Progenitor cell of endocrine pancreas (in vitro differentiated cells): ENCODE data around the gene SPATA16. TPM values are rescaled to one million over a fixed set of nuclear protein-coding genes. Genes with fewer than 3 reads are reported as not detected.
"Not testable (repeated sequence)": the region's sequence is repeated elsewhere in the genome, so short reads cannot be mapped to it uniquely, and the experiment has no call there.

Source experiments
- DNase-seq: peaks from one replicate; pipeline ENCODE4 v3.0.0; 2021; ENCODE audit warnings: low spot score; ENCODE audit not compliant: unreplicated experiment
- H3K27ac Mint-ChIP-seq: 2 replicates; pipeline ENCODE4 v1.8.0; 2021; ENCODE audit warnings: mild to moderate bottlenecking, moderate library complexity, mixed read lengths
- H3K27me3 Mint-ChIP-seq: 2 replicates; pipeline ENCODE4 v1.8.0; 2021; ENCODE audit warnings: mixed read lengths
- H3K36me3 Mint-ChIP-seq: 2 replicates; pipeline ENCODE4 v1.8.0; 2022; ENCODE audit warnings: mixed read lengths; ENCODE audit not compliant: insufficient read depth
- H3K4me1 Mint-ChIP-seq: 2 replicates; pipeline ENCODE4 v1.8.0; 2021; ENCODE audit warnings: low read depth, mixed read lengths
- H3K4me3 Mint-ChIP-seq: 2 replicates; pipeline ENCODE4 v1.8.0; 2021; ENCODE audit warnings: low read depth, mild to moderate bottlenecking, moderate library complexity, mixed read lengths
- H3K9me3 Mint-ChIP-seq: 2 replicates; pipeline ENCODE4 v1.8.0; 2021; ENCODE audit warnings: low read depth, mixed read lengths
- CTCF ChIP-seq: fragments of 200-600 bp; sonication (generic); IDR thresholded peaks from one replicate; pipeline ENCODE4 v1.5.0; 2021; ENCODE audit warnings: antibody characterized with exemption, mild to moderate bottlenecking; ENCODE audit not compliant: unreplicated experiment
- total RNA-seq: library from RNA; stranded (reverse); gene quantifications from 2 replicates; pipeline ENCODE4 v1.2.1, GENCODE V29; 2021

SPATA16 gene
- total RNA-seq, 1 donor from 2014 or later, result 0.43 TPM

DNA sequence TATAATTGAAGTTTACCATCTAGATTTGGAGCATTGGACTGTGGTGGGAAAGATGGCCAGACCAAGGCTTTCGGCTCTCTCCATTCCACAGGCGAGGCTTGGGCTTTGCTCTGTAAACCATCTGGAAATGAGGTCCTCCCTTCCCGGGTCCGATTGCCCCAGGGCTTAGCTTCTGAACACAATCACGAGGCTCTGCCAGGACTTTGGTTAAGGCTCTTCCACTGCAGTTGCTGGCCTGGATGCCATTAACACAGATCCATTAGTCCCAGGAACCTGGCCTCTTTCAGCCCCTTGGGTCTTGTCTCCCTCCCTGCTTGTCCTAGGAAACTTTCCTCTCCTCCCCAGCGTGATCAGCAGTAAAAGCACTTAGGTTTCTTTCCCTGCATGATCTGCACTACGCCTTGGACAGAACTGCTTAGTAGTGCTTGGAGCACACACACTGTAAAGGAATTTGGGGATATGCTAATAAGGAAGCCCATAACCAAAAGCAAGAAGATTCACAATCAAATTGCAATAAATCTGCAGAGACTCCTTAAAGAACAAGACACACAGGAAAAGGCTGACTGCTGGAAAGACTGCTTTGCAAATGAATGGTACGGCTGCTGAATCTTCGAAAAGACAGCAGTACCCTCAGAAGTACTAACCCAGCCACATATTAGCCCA lies 236.2 kb downstream of the SPATA16 start:
- Mint-ChIP-seq H3K27me3 (no peaks in the 10 kb centered on the region), H3K4me3 (no peak overlapping the region), H3K9me3 (peaks cover under 1% of the 10 kb centered on the region), H3K4me1 (no peaks in the 10 kb centered on the region), H3K27ac (peak overlapping the region; percentile 52), H3K36me3 (no peaks in the 10 kb centered on the region)
- TF ChIP-seq CTCF, result no peak
- DNase-seq, result no peak

DNA sequence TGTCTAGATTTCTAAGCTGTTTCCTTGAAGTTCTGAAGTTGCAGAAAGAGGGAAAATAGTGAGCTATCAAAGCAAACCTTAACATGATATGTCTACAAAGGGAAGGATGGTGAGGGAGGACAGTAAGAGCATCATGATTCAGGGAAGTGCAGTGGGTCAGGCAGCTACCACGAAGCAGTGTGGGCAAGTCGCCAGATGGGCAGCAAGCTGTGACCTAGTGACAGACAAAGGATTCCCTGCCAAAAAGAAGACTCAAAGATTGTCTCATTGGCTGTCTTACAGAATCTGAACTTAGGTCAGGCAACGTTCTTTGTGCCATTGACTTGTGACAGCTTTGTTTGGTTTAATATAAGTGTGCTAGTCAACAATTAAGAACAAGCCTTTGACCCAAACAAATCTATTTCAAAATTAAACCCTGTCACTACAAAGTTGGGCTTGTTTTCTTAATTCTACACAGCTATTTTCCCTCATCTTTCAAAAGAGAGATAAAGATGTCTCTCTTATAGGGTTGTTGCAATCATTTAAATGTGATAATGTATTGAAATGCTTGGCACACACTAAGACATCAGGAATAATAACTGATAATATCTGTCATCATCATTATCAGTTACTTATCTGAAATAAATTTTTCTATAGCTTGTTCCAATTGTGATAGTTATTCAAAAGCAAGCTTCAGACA lies 237.3 kb downstream of the SPATA16 start:
- no peaks in the 10 kb centered on the region for H3K27me3 Mint-ChIP-seq
- H3K36me3 Mint-ChIP-seq, result no peaks in the 10 kb centered on the region
- TF ChIP-seq CTCF, result no peak
- H3K4me1 Mint-ChIP-seq, result no peaks in the 10 kb centered on the region
- DNase-seq, result no peak
- no peak overlapping the region for H3K27ac Mint-ChIP-seq
- peaks cover 11% of the 10 kb centered on the region for H3K9me3 Mint-ChIP-seq
- H3K4me3 Mint-ChIP-seq, result no peak overlapping the region

DNA sequence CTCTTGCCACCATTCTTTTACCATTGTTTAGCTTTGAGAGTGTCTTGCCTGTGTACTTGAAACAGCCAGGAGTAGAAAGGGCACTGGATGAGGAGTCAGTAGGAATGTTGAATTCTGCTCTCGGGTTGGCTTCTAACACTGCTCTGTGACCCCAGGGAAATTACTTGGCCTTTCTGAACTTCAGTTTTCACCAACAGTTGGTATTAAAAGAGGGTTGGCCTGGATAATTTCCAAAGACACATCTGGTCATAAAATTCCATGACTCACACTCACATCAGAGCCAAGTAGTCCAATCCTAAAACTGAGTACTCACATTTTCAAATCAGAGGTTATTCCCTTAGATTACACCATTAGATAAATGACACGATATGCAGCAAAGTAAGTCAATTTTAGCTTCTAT lies 248.9 kb downstream of the SPATA16 start:
- Mint-ChIP-seq H3K4me3 (no peak overlapping the region), H3K9me3 (peaks cover 12% of the 10 kb centered on the region), H3K36me3 (peaks cover 1% of the 10 kb centered on the region), H3K27ac (no peak overlapping the region), H3K27me3 (no peaks in the 10 kb centered on the region), H3K4me1 (peaks cover 1% of the 10 kb centered on the region)
- no peak for DNase-seq
- TF ChIP-seq CTCF, result no peak

DNA sequence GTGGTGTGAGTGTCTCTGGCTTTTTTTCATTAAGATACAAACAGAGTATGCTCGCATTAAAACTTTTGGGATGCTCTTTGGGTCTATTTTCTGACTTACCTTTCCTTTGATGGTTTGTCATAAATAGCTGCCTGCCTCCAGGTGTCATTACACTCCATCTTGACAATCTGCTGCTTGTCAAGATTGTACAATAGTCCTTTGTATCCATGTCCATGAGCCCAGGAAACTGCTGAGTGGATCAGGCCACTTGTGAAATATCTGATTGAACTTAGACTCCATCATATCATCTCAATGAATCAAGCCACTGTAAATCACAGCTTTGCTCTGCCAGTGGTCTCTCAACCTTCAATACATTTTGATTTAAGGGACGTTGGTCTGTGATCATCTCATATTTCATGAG lies 255.3 kb downstream of the SPATA16 start:
- Mint-ChIP-seq H3K9me3 (peaks cover 14% of the 10 kb centered on the region), H3K4me1 (peaks cover 6% of the 10 kb centered on the region), H3K27ac (no peak overlapping the region), H3K36me3 (peaks cover 3% of the 10 kb centered on the region), H3K27me3 (no peaks in the 10 kb centered on the region), H3K4me3 (no peak overlapping the region)
- no peak for TF ChIP-seq CTCF
- no peak for DNase-seq

DNA sequence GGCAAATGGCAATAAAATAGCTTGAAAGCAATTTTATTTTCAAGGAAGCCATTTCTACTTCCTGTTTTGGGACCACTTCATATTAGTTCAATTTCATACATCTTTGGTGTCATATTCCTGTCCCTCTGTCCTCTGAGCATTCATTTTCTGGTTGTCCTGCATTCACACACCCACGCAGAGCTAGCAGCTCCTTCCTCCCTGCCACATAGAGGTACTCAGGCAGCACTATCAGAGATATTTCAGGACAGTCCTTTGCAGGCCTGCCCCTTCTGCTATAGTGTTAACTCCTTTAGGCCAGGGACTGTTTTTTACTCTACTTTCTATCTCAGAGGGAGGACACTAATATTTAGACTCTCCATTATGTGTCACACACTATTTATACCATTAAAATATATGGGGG lies 258.5 kb downstream of the SPATA16 start:
- no peak for TF ChIP-seq CTCF
- no peaks in the 10 kb centered on the region for H3K27me3 Mint-ChIP-seq
- H3K36me3 Mint-ChIP-seq, result peaks cover 7% of the 10 kb centered on the region
- peaks cover 25% of the 10 kb centered on the region for H3K9me3 Mint-ChIP-seq
- DNase-seq, result no peak
- peaks cover 5% of the 10 kb centered on the region for H3K4me1 Mint-ChIP-seq
- H3K27ac Mint-ChIP-seq, result no peak overlapping the region
- no peak overlapping the region for H3K4me3 Mint-ChIP-seq

- peaks cover 25% of the 10 kb centered on the region for H3K9me3 Mint-ChIP-seq
- DNase-seq, H3K27ac Mint-ChIP-seq, H3K4me3 Mint-ChIP-seq, H3K4me1 Mint-ChIP-seq, H3K36me3 Mint-ChIP-seq, H3K27me3 Mint-ChIP-seq: not testable (repeated sequence)
Observed at GRCh38 chr3:172879381-172879780, 261.7 kb downstream of the SPATA16 start.
